ENCODE measurements around the gene RDM1. TPM values are rescaled to one million over a fixed set of nuclear protein-coding genes. Genes with fewer than 3 reads are reported as not detected.

Gene RDM1
- total RNA-seq, 4 donors from 2014 or later, result 0.88 to 1.9 TPM; not detected in 2

- Histone ChIP-seq H3K9me3 (no peaks in the 10 kb centered on the region), H3K27ac (no peak overlapping the region), H3K4me1 (no peaks in the 10 kb centered on the region), H3K27me3 (no peaks in the 10 kb centered on the region), H3K4me3 (no peak overlapping the region), H3K36me3 (no peaks in the 10 kb centered on the region)
- no peak for TF ChIP-seq POLR2A (IDR thresholded peaks at IDR 0.05)
- TF ChIP-seq CTCF (IDR thresholded peaks at IDR 0.05), result no peak
- DNase-seq, result no peak
Observed at GRCh38 chr17:35963663-35964062, 33.1 kb upstream of the RDM1 start.

- H3K27me3 ChIP-seq, result no peaks in the 10 kb centered on the region
- DNase-seq, result no peak
- H3K4me1 ChIP-seq, result no peaks in the 10 kb centered on the region
- no peak overlapping the region for H3K4me3 ChIP-seq
- H3K9me3 ChIP-seq, result no peaks in the 10 kb centered on the region
- no peaks in the 10 kb centered on the region for H3K36me3 ChIP-seq
- H3K27ac ChIP-seq, result no peak overlapping the region
- TF ChIP-seq CTCF (IDR thresholded peaks at IDR 0.05) (no peak), POLR2A (IDR thresholded peaks at IDR 0.05) (no peak)
Observed at GRCh38 chr17:35953720-35954119, 23.1 kb upstream of the RDM1 start.

GRCh38 chr17:35949401-35949800, 18.8 kb upstream of the RDM1 start:
- TF ChIP-seq POLR2A (IDR thresholded peaks at IDR 0.05), result no peak
- TF ChIP-seq CTCF (IDR thresholded peaks at IDR 0.05), result no peak
- Histone ChIP-seq H3K4me3 (no peak overlapping the region), H3K27me3 (no peaks in the 10 kb centered on the region), H3K36me3 (no peaks in the 10 kb centered on the region), H3K9me3 (no peaks in the 10 kb centered on the region), H3K27ac (no peak overlapping the region), H3K4me1 (no peaks in the 10 kb centered on the region)
- no peak for DNase-seq

- TF ChIP-seq CTCF (IDR thresholded peaks at IDR 0.05) (no peak), POLR2A (IDR thresholded peaks at IDR 0.05) (no peak)
- H3K27me3 ChIP-seq, result no peaks in the 10 kb centered on the region
- no peak for DNase-seq
- H3K36me3 ChIP-seq, result no peaks in the 10 kb centered on the region
- no peaks in the 10 kb centered on the region for H3K9me3 ChIP-seq
- no peak overlapping the region for H3K4me3 ChIP-seq
- no peak overlapping the region for H3K27ac ChIP-seq
- no peaks in the 10 kb centered on the region for H3K4me1 ChIP-seq
Observed at GRCh38 chr17:35948092-35948491, 17.5 kb upstream of the RDM1 start.

- TF ChIP-seq CTCF (IDR thresholded peaks at IDR 0.05) (peak in 5 of 6 experiments; percentile 54 to 82 (median 76)), POLR2A (IDR thresholded peaks at IDR 0.05) (no peak)
- no peaks in the 10 kb centered on the region for H3K9me3 ChIP-seq
- H3K27ac ChIP-seq, result no peak overlapping the region
- H3K27me3 ChIP-seq, result no peaks in the 10 kb centered on the region
- DNase-seq, result peak; percentile 45 to 82 (median 65)
- H3K4me1 ChIP-seq, result no peaks in the 10 kb centered on the region
- no peaks in the 10 kb centered on the region for H3K36me3 ChIP-seq
- peak overlapping the region in 2 of 4 donors; percentile 25 to 40 for H3K4me3 ChIP-seq
Observed at GRCh38 chr17:35947156-35947585, 16.6 kb upstream of the RDM1 start.

- no peak overlapping the region for H3K27ac ChIP-seq
- no peaks in the 10 kb centered on the region for H3K4me1 ChIP-seq
- TF ChIP-seq CTCF (IDR thresholded peaks at IDR 0.05) (no peak), POLR2A (IDR thresholded peaks at IDR 0.05) (no peak)
- H3K27me3 ChIP-seq, result no peaks in the 10 kb centered on the region
- no peak for DNase-seq
- no peaks in the 10 kb centered on the region for H3K9me3 ChIP-seq
- no peak overlapping the region for H3K4me3 ChIP-seq
- no peaks in the 10 kb centered on the region for H3K36me3 ChIP-seq
Observed at GRCh38 chr17:35944151-35944550, 13.6 kb upstream of the RDM1 start.
